NT2/D1 (cell line): Measurements from ENCODE around the gene SNRNP48.

Experiments used
- DNase-seq: peaks from one replicate; pipeline ENCODE4 v3.0.0-alpha.2; 2011; ENCODE audit warnings: low read depth, low spot score
- H3K27me3 ChIP-seq: 2 replicates; pipeline ENCODE4 v1.6.0; 2011; ENCODE audit warnings: mild to moderate bottlenecking; ENCODE audit not compliant: insufficient read length, insufficient read depth
- H3K36me3 ChIP-seq: 2 replicates; pipeline ENCODE4 v1.6.1; 2011; ENCODE audit warnings: mild to moderate bottlenecking, low read length, mixed read lengths; ENCODE audit not compliant: insufficient read depth, insufficient read length
- H3K4me1 ChIP-seq: 2 replicates; pipeline ENCODE4 v1.5.1; 2011; ENCODE audit not compliant: insufficient read depth, insufficient read length
- H3K4me3 ChIP-seq: 2 replicates; pipeline ENCODE4 v1.5.1; 2011; ENCODE audit warnings: low read depth; ENCODE audit not compliant: insufficient read length
- H3K9ac ChIP-seq: 2 replicates; pipeline ENCODE4 v1.6.0; 2011; ENCODE audit warnings: low read depth; ENCODE audit not compliant: insufficient read length
- H3K9me3 ChIP-seq: 2 replicates; pipeline ENCODE4 v1.5.1; 2011; ENCODE audit warnings: mild to moderate bottlenecking, low read length; ENCODE audit not compliant: insufficient read depth
- SUZ12 ChIP-seq: IDR thresholded peaks from 2 replicates; pipeline ENCODE4 v1.6.1; 2011; ENCODE audit not compliant: insufficient read length, insufficient read depth; ENCODE audit errors: extremely low read depth
- YY1 ChIP-seq: IDR thresholded peaks from 2 replicates; pipeline ENCODE4 v1.6.1; 2011; ENCODE audit not compliant: insufficient read length, insufficient read depth
- ZNF274 ChIP-seq: IDR thresholded peaks from 2 replicates; pipeline ENCODE4 v1.6.1; 2011; ENCODE audit warnings: mild to moderate bottlenecking, low read depth, low read length

Gene SNRNP48

DNA sequence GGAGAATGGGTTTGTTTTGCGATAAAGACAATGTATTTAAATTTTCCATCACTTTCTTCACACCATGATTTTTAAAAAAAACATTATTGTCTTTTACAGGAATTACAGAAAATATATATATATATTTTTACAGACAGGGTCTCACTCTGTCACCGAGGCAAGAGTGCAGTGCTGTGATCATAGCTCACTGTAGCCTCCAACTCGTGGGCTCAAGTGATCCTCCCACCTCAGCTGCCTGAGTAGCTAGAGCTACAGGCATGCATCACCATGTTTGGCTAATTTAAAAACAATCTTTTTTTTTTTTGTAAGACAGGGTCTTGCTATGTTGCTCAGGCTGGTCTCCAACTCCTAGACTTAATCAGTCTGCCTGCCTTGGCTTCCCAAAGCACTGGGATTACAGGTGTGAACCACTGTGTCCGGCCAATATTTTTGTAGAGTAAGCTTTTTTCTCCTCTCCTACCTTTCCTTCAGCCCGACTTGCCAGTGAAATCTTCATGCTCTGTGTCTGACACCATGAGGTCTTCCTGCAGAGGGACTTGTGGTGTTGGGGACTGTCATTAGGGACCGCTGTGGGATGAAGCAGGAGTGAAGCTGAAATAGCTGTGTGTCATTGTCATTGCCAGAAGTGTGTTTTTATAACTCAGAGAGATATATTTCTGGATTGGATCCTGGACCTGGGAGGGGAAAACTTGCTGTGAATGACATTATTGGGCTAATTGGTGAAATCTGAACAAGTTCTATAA is 35.3 kb upstream of the SNRNP48 start:
- no peak for TF ChIP-seq ZNF274
- no peak for TF ChIP-seq SUZ12
- no peak for TF ChIP-seq YY1
- Histone ChIP-seq H3K4me3 (no peak overlapping the region), H3K4me1 (no peaks in the 10 kb centered on the region), H3K9me3 (no peaks in the 10 kb centered on the region), H3K9ac (no peak overlapping the region), H3K36me3 (peaks cover 36% of the 10 kb centered on the region), H3K27me3 (no peaks in the 10 kb centered on the region)
- no peak for DNase-seq

DNA sequence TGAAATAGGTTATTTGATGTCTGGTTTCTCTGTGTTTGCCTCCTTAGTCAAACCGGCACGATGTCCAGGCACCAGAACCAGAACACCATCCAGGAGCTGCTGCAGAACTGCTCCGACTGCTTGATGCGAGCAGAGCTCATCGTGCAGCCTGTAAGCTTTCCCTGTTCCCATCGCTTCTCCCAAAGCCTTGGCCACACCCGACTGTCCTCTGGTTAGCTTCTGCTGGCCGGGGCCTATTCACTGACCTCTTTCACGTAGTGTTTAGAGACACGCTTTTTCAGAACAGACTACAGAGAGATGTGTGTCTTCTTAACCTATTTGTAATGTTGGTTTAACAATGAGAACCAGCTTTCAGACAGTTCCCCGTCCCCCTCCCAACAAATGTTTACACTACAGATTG is 34.3 kb upstream of the SNRNP48 start:
- no peaks in the 10 kb centered on the region for H3K4me1 ChIP-seq
- TF ChIP-seq SUZ12 (no peak), YY1 (no peak), ZNF274 (no peak)
- H3K4me3 ChIP-seq, result no peak overlapping the region
- no peak for DNase-seq
- H3K9ac ChIP-seq, result no peak overlapping the region
- no peaks in the 10 kb centered on the region for H3K9me3 ChIP-seq
- peaks cover 43% of the 10 kb centered on the region for H3K36me3 ChIP-seq
- no peaks in the 10 kb centered on the region for H3K27me3 ChIP-seq

DNA sequence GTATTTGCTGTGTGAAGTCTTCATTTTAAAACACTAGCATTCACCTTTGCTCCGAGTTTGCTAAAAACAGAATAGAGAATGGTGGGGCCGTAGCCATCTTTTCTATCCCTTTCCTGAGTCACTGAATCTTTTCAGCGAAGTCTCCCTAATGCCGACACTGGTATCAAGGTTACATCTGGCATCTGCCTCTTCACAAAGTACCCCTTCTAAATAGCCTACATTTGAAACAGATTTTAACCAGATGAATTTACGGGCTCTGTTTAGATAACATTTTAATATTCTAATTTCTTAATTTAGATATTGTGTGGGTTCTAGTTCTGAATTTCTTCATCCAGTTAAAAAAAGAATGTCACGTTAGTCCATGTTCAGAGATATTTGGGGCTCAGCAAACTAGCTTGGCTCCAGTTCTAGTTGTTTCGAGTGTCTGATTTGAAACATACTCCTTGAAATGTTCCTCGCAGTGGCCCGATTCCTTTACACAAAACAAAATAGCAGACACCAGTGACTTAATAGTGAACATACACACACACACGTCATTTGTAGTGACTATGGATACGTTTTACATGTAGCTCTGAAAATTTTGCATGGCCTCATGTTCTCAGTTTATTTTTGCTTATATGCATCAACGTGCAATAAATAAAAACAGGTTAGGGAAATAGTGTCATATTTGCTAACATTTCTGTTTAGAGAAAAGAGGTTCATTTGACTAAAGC is 33.4 kb upstream of the SNRNP48 start:
- no peaks in the 10 kb centered on the region for H3K9me3 ChIP-seq
- peaks cover 51% of the 10 kb centered on the region for H3K36me3 ChIP-seq
- no peaks in the 10 kb centered on the region for H3K4me1 ChIP-seq
- H3K4me3 ChIP-seq, result no peak overlapping the region
- H3K9ac ChIP-seq, result no peak overlapping the region
- TF ChIP-seq SUZ12, result no peak
- no peak for TF ChIP-seq YY1
- no peak for TF ChIP-seq ZNF274
- H3K27me3 ChIP-seq, result no peaks in the 10 kb centered on the region
- DNase-seq, result no peak

DNA sequence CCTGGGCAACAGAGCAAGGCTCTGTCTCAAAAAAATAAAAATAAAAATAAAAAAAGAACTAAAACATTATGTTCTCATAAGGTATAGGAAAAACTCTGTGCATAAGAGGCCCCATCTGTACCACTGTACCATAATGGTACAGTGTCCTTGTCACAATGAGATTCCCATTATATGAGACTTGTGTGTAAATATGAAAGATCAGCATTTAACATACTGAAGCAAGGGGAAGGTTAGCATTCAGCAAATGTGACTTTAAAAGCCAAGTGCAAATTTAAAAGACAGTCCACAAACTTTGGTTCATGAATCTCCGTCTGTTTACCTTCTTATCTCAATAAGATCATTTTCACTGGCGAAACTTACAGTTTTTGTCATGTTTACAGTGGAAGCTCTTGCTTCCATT is 32.3 kb upstream of the SNRNP48 start:
- no peak for TF ChIP-seq YY1
- TF ChIP-seq ZNF274, result no peak
- TF ChIP-seq SUZ12, result no peak
- no peak for DNase-seq
- Histone ChIP-seq H3K9ac (no peak overlapping the region), H3K36me3 (peaks cover 61% of the 10 kb centered on the region), H3K9me3 (no peaks in the 10 kb centered on the region), H3K4me1 (no peaks in the 10 kb centered on the region), H3K4me3 (no peak overlapping the region), H3K27me3 (no peaks in the 10 kb centered on the region)

DNA sequence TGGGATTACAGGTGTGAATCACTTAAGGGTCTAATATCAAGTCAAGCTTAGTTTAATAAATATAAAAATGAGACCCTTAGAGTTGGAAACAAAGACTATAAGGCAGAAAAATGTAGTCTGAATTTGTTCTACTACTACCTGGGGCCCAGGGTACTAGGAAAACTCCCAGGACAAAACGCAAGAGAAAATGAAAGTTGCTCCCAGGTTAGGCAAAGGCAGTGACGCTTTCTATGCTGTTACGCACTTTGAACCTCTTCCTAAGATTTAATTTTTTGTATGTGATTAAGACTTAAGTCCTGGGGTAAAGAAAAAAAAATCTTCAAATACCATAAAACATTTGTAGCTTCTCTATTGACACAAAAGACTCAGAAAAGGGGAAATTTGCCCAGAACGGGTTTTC is 31.2 kb upstream of the SNRNP48 start:
- Histone ChIP-seq H3K4me3 (no peak overlapping the region), H3K9ac (no peak overlapping the region), H3K4me1 (no peaks in the 10 kb centered on the region), H3K36me3 (peaks cover 69% of the 10 kb centered on the region), H3K27me3 (no peaks in the 10 kb centered on the region), H3K9me3 (no peaks in the 10 kb centered on the region)
- no peak for DNase-seq
- TF ChIP-seq ZNF274 (no peak), SUZ12 (no peak), YY1 (no peak)

DNA sequence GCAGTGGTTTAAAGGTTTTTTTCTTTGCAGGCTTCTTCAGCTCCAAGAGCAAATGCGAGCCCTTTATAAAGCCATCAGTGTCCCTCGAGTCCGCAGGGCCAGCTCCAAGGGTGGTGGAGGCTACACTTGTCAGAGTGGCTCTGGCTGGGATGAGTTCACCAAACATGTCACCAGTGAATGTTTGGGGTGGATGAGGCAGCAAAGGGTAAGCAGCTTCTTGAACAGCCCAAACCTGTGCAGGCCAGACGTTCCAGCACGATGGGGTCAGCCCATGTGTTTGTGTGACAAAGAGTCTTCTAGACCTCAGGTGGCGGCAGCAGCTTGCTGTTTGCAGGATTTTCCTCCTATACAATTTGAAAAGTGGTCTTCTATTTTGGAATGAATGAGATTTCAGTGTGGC is 30.8 kb upstream of the SNRNP48 start:
- Histone ChIP-seq H3K27me3 (no peaks in the 10 kb centered on the region), H3K9me3 (no peaks in the 10 kb centered on the region), H3K4me1 (no peaks in the 10 kb centered on the region), H3K36me3 (peaks cover 72% of the 10 kb centered on the region), H3K4me3 (no peak overlapping the region), H3K9ac (no peak overlapping the region)
- no peak for TF ChIP-seq ZNF274
- DNase-seq, result no peak

DNA sequence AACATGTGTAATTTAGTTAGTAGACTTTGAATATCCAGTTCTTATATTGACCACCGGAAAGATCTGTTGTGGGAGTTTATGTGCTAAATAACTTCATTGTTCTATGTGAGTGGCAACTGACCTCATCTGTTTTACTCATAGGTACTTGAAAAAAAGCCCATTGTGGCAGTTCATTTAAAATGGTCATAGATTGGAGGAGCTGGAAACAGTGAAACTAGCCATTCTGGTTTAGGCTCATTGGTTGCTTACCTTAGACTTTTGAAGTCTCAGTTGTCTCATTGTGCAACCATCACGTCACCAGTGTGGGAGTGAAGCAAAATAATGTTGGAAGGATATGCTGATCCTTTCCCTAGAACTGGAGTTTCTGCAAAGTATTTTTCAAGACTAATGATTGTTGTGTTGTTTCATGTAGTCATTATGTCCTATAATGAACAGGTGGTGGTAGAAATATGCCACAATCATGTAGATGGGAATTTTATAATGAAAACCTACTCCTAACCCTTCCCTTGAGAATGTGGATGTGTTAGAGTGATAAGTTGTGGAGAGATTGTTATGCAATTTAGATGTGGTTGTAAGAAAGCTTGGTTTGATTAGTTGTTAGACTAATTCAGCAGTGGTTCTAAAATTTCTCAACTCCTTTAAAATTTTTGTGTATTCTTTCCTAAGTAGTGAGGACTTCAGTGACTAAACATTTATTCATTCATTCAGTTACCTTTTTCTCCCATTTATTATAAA is 30.2 kb upstream of the SNRNP48 start:
- no peak for TF ChIP-seq ZNF274
- TF ChIP-seq SUZ12, result no peak
- no peak for TF ChIP-seq YY1
- Histone ChIP-seq H3K4me1 (no peaks in the 10 kb centered on the region), H3K9me3 (no peaks in the 10 kb centered on the region), H3K36me3 (peaks cover 73% of the 10 kb centered on the region), H3K27me3 (no peaks in the 10 kb centered on the region), H3K4me3 (no peak overlapping the region), H3K9ac (no peak overlapping the region)
- no peak for DNase-seq
